GM06990 (cell line): ENCODE results near the gene ACSM6.

ENCODE experiments used
- DNase-seq: peaks from one replicate; pipeline ENCODE4 v3.0.0-alpha.2; 2011; ENCODE audit not compliant: insufficient read length; ENCODE audit errors: extremely low read depth
- H3K27me3 ChIP-seq: replicated peaks from 2 replicates; pipeline ENCODE4 v1.6.0; 2011; ENCODE audit warnings: low read length; ENCODE audit not compliant: control insufficient read depth, insufficient read depth
- H3K36me3 ChIP-seq: 2 replicates; pipeline ENCODE4 v1.5.1; 2011; ENCODE audit warnings: low read length; ENCODE audit not compliant: control insufficient read depth, insufficient read depth
- H3K4me3 ChIP-seq: replicated peaks from 2 replicates; pipeline ENCODE4 v1.5.1; 2011; ENCODE audit warnings: low read depth, mild to moderate bottlenecking, control low read depth, low read length
- CTCF ChIP-seq: IDR thresholded peaks from 2 replicates; pipeline ENCODE4 v1.5.1; 2011; ENCODE audit warnings: low read length, control low read depth, mild to moderate bottlenecking, inconsistent platforms; ENCODE audit not compliant: insufficient read depth, poor library complexity, severe bottlenecking

ACSM6 gene

GRCh38 chr10:95193944-95194343 lies at the start of gene ACSM6:
Gene ACSM6, plus strand, starts transcription at chr10:95194238. Its CDS starts 248 bp downstream, at chr10:95194486.
- Histone ChIP-seq H3K4me3 (no peak within 1 kb of the TSS), H3K36me3 (peaks cover 2% of the 10 kb centered on the region), H3K27me3 (no peaks in the 10 kb centered on the region)
- no peak for TF ChIP-seq CTCF
- no peak for DNase-seq

- Histone ChIP-seq H3K27me3 (no peaks in the 10 kb centered on the region), H3K4me3 (no peak overlapping the region), H3K36me3 (no peaks in the 10 kb centered on the region)
- TF ChIP-seq CTCF, result no peak
- no peak for DNase-seq
These were observed 25.3 kb upstream of the ACSM6 start for GRCh38 chr10:95168694-95169093.

- TF ChIP-seq CTCF, result no peak
- no peak for DNase-seq
These were observed 24.5 kb upstream of the ACSM6 start for GRCh38 chr10:95169522-95169921.

DNA sequence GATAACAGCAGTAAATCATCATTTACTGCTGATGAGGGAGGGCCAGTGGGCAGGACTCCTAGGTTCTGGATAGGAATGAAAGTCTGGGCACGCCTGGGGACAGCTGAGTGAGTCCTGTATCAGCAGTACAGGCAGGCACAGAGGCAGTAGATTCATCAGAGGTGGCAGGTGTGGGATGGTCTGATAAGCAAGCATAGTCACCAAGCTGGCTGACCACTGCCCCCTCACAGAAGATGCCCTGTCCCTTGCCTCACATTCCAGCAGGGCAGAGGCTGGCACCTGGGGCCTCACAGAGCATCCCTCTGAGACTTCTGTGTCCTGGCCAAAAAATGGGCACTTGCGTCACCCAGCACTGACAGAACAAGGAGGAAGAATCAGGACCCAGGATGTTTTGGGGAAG lies 23.2 kb upstream of the ACSM6 start:
- Histone ChIP-seq H3K27me3 (no peaks in the 10 kb centered on the region), H3K36me3 (no peaks in the 10 kb centered on the region), H3K4me3 (no peak overlapping the region)
- DNase-seq, result no peak
- no peak for TF ChIP-seq CTCF

More at GRCh38 chr10:95169522-95169921, 24.5 kb upstream of the ACSM6 start:
- Histone ChIP-seq H3K4me3 (no peak overlapping the region), H3K27me3 (no peaks in the 10 kb centered on the region), H3K36me3 (no peaks in the 10 kb centered on the region)

- no peak for DNase-seq
- H3K4me3 ChIP-seq, result no peak overlapping the region
- H3K36me3 ChIP-seq, result no peaks in the 10 kb centered on the region
- TF ChIP-seq CTCF, result no peak
- H3K27me3 ChIP-seq, result no peaks in the 10 kb centered on the region
These were observed 22.7 kb upstream of the ACSM6 start for GRCh38 chr10:95171336-95171735.

DNA sequence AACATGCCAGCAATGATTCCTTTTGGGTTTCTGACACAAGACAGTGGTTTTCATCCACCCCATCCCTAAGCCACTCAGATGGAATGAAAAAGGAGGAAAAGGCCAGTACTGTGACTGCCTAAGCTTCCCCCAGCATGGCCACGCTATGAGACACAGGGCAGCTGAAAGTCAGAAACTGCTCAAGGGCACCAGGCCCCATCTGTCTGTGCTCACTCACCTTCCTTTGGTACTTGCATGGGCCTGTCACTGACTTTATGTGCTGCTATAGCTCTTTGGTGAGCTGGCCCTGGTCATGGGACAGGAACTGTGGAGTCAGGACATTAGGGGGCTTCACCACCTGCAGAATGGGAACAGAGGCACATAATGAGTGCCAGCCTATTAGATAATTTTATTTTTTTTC lies 21.2 kb upstream of the ACSM6 start:
- Histone ChIP-seq H3K4me3 (no peak overlapping the region), H3K27me3 (no peaks in the 10 kb centered on the region), H3K36me3 (no peaks in the 10 kb centered on the region)
- no peak for DNase-seq
- no peak for TF ChIP-seq CTCF
